CD8-positive, alpha-beta memory T cell (primary cell): ENCODE results near the gene A3GALT2. TPM values are rescaled to one million over a fixed set of nuclear protein-coding genes. Genes with fewer than 3 reads are reported as not detected.

Source experiments
- CTCF ChIA-PET: fragments of 350-600 bp; sonication (Branson Sonifier 250); formaldehyde crosslinking; loops from one replicate; lab custom pipeline; 2021; ENCODE audit warnings: antibody characterized with exemption; lab: Charles Lee
- POLR2A ChIA-PET: fragments of 350-600 bp; sonication (Branson Sonifier 250); formaldehyde crosslinking; loops from one replicate; lab custom pipeline; 2021; ENCODE audit warnings: antibody characterized with exemption; lab: Charles Lee
- DNase-seq, 5 donors: peaks; one replicate each; pipeline versions ENCODE4 v3.0.0 to v3.0.0-alpha.2; 2020 to 2022; ENCODE audit warnings: mixed read lengths in 1 of 5
- H3K27ac ChIP-seq: one replicate; pipeline ENCODE4 v1.7.0; 2013; ENCODE audit warnings: low read depth, mild to moderate bottlenecking, low read length, moderate library complexity
- H3K27me3 ChIP-seq: 2 replicates; pipeline ENCODE4 v1.7.0; 2013; ENCODE audit warnings: low read length, mild to moderate bottlenecking; ENCODE audit not compliant: insufficient read depth, poor library complexity, severe bottlenecking
- H3K36me3 ChIP-seq: 2 replicates; pipeline ENCODE4 v1.7.0; 2013; ENCODE audit warnings: mild to moderate bottlenecking, low read length, moderate library complexity; ENCODE audit not compliant: insufficient read depth
- H3K4me1 ChIP-seq: 2 replicates; pipeline ENCODE4 v1.7.0; 2013; ENCODE audit warnings: mild to moderate bottlenecking, low read length, moderate library complexity; ENCODE audit not compliant: insufficient read depth
- H3K4me3 ChIP-seq: 2 replicates; pipeline ENCODE4 v1.7.0; 2013; ENCODE audit warnings: mild to moderate bottlenecking, low read length
- H3K9me3 ChIP-seq: 2 replicates; pipeline ENCODE4 v1.7.0; 2013; ENCODE audit warnings: mild to moderate bottlenecking, low read length
- H3K27ac Mint-ChIP-seq, 8 donors: one replicate each; pipeline ENCODE4 v1.8.0; 2020 to 2021; ENCODE audit warnings: mixed read lengths in 8 of 8, mild to moderate bottlenecking in 6 of 8, inconsistent platforms in 3 of 8, moderate library complexity in 3 of 8
- H3K27me3 Mint-ChIP-seq, 2 donors: one replicate each; pipeline ENCODE4 v1.8.0; 2020 to 2021; ENCODE audit warnings: mixed read lengths in 2 of 2, mild to moderate bottlenecking in 1 of 2, moderate library complexity in 1 of 2
- H3K36me3 Mint-ChIP-seq, 3 donors: one replicate each; pipeline ENCODE4 v1.8.0; 2020 to 2021; ENCODE audit warnings: mixed read lengths in 3 of 3, inconsistent platforms in 1 of 3, mild to moderate bottlenecking in 1 of 3
- H3K4me1 Mint-ChIP-seq, 3 donors: one replicate each; pipeline ENCODE4 v1.8.0; 2020 to 2021; ENCODE audit warnings: mixed read lengths in 3 of 3, inconsistent platforms in 1 of 3, mild to moderate bottlenecking in 1 of 3
- H3K4me3 Mint-ChIP-seq, 7 donors: one replicate each; pipeline ENCODE4 v1.8.0; 2020 to 2021; ENCODE audit warnings: mixed read lengths in 7 of 7, mild to moderate bottlenecking in 6 of 7, moderate library complexity in 4 of 7, inconsistent platforms in 2 of 7
- H3K9me3 Mint-ChIP-seq, 5 donors: one replicate each; pipeline ENCODE4 v1.8.0; 2020 to 2022; ENCODE audit warnings: mixed read lengths in 5 of 5, mild to moderate bottlenecking in 3 of 5, moderate library complexity in 2 of 5, inconsistent platforms in 1 of 5
- polyA plus RNA-seq: library from polyadenylated mRNA; unstranded; fragments of 300-500 nt; fragmentation: Illumina TruSeq; gene quantifications from one replicate; pipeline ENCODE4 v1.2.3, GENCODE V29; 2021
- total RNA-seq, 2 experiments: library from RNA; stranded (reverse); gene quantifications; one replicate each; pipeline ENCODE4 v1.2.3, GENCODE V29; 2021

Gene A3GALT2
- total and polyA plus RNA-seq, 3 experiments from 2014 or later, result not detected

GRCh38 chr1:33306653-33307493 lies 14.0 kb downstream of the A3GALT2 start:
- no peak overlapping the region for H3K4me3 Mint-ChIP-seq
- no peak overlapping the region for H3K27ac ChIP-seq
- H3K4me1 Mint-ChIP-seq, result peaks cover 14 to 16% (median 15%) of the 10 kb centered on the region in 3 donors
- H3K27ac Mint-ChIP-seq, result peak overlapping the region in 1 of 8 donors; percentile 55
- H3K36me3 ChIP-seq, result no peaks in the 10 kb centered on the region
- DNase-seq, result no peak
- H3K9me3 Mint-ChIP-seq, result no peaks in the 10 kb centered on the region
- no peaks in the 10 kb centered on the region for H3K27me3 ChIP-seq
- H3K27me3 Mint-ChIP-seq, result peaks cover 6 to 12% of the 10 kb centered on the region in 2 donors
- no peak overlapping the region for H3K4me3 ChIP-seq
- no peaks in the 10 kb centered on the region for H3K9me3 ChIP-seq
- CTCF ChIA-PET, result interaction anchor here (2.1 kb wide), 1 partner anchor 11 kb away, joined by 11 read pairs; no protein-coding TSS in a partner anchor
- POLR2A ChIA-PET, result no interaction called here
- H3K4me1 ChIP-seq, result peaks cover 10% of the 10 kb centered on the region
- peaks cover 0 to 10% (median 0%) of the 10 kb centered on the region in 3 donors for H3K36me3 Mint-ChIP-seq

- peaks cover 0 to 7% (median 0%) of the 10 kb centered on the region in 3 donors for H3K36me3 Mint-ChIP-seq
- no peak overlapping the region for H3K4me3 ChIP-seq
- ChIA-PET POLR2A (no interaction called here), CTCF (interaction anchor here (2.1 kb wide), 1 partner anchor 10 kb away, joined by 11 read pairs; no protein-coding TSS in a partner anchor)
- no peaks in the 10 kb centered on the region for H3K36me3 ChIP-seq
- no peaks in the 10 kb centered on the region for H3K9me3 Mint-ChIP-seq
- H3K4me1 Mint-ChIP-seq, result peaks cover 17 to 21% (median 20%) of the 10 kb centered on the region in 3 donors
- H3K4me1 ChIP-seq, result peaks cover 12% of the 10 kb centered on the region
- no peaks in the 10 kb centered on the region for H3K9me3 ChIP-seq
- H3K27ac ChIP-seq, result no peak overlapping the region
- peak overlapping the region in 1 of 8 donors; percentile 50 for H3K27ac Mint-ChIP-seq
- DNase-seq, result no peak
- peaks cover 5 to 12% of the 10 kb centered on the region in 2 donors for H3K27me3 Mint-ChIP-seq
- no peaks in the 10 kb centered on the region for H3K27me3 ChIP-seq
- no peak overlapping the region for H3K4me3 Mint-ChIP-seq
Observed at GRCh38 chr1:33305816-33306652, 14.9 kb downstream of the A3GALT2 start.

DNA sequence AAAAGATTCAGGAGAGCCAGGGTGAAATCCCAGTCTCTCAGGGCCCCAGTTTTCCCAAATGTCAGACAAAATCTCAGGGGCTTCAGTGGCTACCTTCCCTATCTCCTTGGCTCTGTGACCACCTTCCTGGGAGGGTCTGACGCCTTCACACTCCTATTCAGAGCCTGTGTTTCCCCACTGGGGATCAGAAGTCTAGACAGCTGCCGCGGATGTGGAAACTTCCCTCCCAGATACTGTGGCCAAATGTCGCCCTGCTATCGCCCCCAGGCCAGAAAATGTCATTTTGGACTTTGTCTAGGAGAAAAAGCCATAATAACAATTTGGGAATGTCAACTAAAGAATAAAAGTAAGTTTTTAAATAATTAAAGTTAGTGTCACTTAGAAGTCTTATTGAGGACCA lies 15.9 kb downstream of the A3GALT2 start:
- Histone ChIP-seq H3K36me3 (no peaks in the 10 kb centered on the region), H3K27me3 (no peaks in the 10 kb centered on the region), H3K9me3 (no peaks in the 10 kb centered on the region), H3K4me1 (peaks cover 12% of the 10 kb centered on the region), H3K27ac (no peak overlapping the region), H3K4me3 (no peak overlapping the region)
- no peak for DNase-seq
- peaks cover 5 to 12% of the 10 kb centered on the region in 2 donors for H3K27me3 Mint-ChIP-seq
- H3K4me3 Mint-ChIP-seq, result no peak overlapping the region
- POLR2A ChIA-PET, result interaction anchor here (0.6 kb wide), 1 partner anchor 46 kb away, joined by 3 read pairs; no protein-coding TSS in a partner anchor
- CTCF ChIA-PET, result interaction anchor here (2.1 kb wide), 1 partner anchor 9 kb away, joined by 11 read pairs; no protein-coding TSS in a partner anchor
- peaks cover 0 to 4% (median 3%) of the 10 kb centered on the region in 3 donors for H3K36me3 Mint-ChIP-seq
- H3K4me1 Mint-ChIP-seq, result peaks cover 17 to 21% (median 20%) of the 10 kb centered on the region in 3 donors
- H3K27ac Mint-ChIP-seq, result peak overlapping the region in 1 of 8 donors; percentile 4
- H3K9me3 Mint-ChIP-seq, result no peaks in the 10 kb centered on the region

- CTCF ChIA-PET, result no interaction called here
- Histone ChIP-seq H3K4me3 (no peak overlapping the region), H3K36me3 (no peaks in the 10 kb centered on the region), H3K9me3 (no peaks in the 10 kb centered on the region), H3K27me3 (no peaks in the 10 kb centered on the region), H3K4me1 (peaks cover 17% of the 10 kb centered on the region), H3K27ac (no peak overlapping the region)
- DNase-seq, result peak in 1 of 5 donors; percentile 18
- peak overlapping the region; percentile 58 to 89 (median 73) for H3K27ac Mint-ChIP-seq
- peak overlapping the region in 1 of 7 donors; percentile 60 for H3K4me3 Mint-ChIP-seq
- POLR2A ChIA-PET, result no interaction called here
- peaks cover 22 to 28% (median 23%) of the 10 kb centered on the region in 3 donors for H3K4me1 Mint-ChIP-seq
- no peaks in the 10 kb centered on the region for H3K9me3 Mint-ChIP-seq
- H3K27me3 Mint-ChIP-seq, result peaks cover 0 to 8% of the 10 kb centered on the region in 2 donors
- peaks cover 3 to 15% (median 4%) of the 10 kb centered on the region in 3 donors for H3K36me3 Mint-ChIP-seq
Observed at GRCh38 chr1:33302325-33302724, 18.6 kb downstream of the A3GALT2 start.

- H3K36me3 ChIP-seq, result no peaks in the 10 kb centered on the region
- H3K9me3 ChIP-seq, result no peaks in the 10 kb centered on the region
- Mint-ChIP-seq H3K9me3 (no peaks in the 10 kb centered on the region), H3K27ac (peak overlapping the region in 5 of 8 donors; percentile 38 to 89 (median 68)), H3K4me3 (no peak overlapping the region), H3K4me1 (peaks cover 22 to 28% (median 23%) of the 10 kb centered on the region in 3 donors), H3K27me3 (peaks cover 0 to 8% of the 10 kb centered on the region in 2 donors), H3K36me3 (peaks cover 3 to 22% (median 4%) of the 10 kb centered on the region in 3 donors)
- no peak for DNase-seq
- POLR2A ChIA-PET, result no interaction called here
- CTCF ChIA-PET, result no interaction called here
- no peak overlapping the region for H3K27ac ChIP-seq
- peaks cover 17% of the 10 kb centered on the region for H3K4me1 ChIP-seq
- no peak overlapping the region for H3K4me3 ChIP-seq
- H3K27me3 ChIP-seq, result no peaks in the 10 kb centered on the region
Observed at GRCh38 chr1:33301273-33301984, 19.5 kb downstream of the A3GALT2 start.

DNA sequence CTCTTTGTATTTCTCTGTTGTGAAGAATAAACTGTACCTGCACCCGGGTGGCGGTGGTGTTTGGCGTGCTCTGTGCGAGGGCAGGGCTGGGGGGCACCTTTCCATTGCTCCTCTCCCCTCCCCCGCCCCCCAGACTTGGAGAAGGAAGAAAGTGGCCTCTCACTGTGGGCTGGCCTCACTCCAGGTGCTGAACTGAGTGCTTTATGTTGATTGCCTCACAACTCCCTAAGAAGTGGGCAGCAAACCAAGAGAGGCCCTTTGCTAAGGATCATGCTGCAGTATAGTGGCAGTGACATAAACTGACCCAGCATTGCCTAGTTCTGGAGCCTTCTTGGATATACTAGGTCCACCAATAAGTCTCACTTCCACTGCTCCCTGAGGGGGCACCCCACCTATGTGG lies 20.2 kb downstream of the A3GALT2 start:
- Histone ChIP-seq H3K27ac (no peak overlapping the region), H3K9me3 (no peaks in the 10 kb centered on the region), H3K4me3 (no peak overlapping the region), H3K27me3 (no peaks in the 10 kb centered on the region), H3K36me3 (no peaks in the 10 kb centered on the region), H3K4me1 (peaks cover 17% of the 10 kb centered on the region)
- ChIA-PET POLR2A (no interaction called here), CTCF (no interaction called here)
- no peaks in the 10 kb centered on the region for H3K9me3 Mint-ChIP-seq
- no peak for DNase-seq
- peaks cover 4 to 29% (median 5%) of the 10 kb centered on the region in 3 donors for H3K36me3 Mint-ChIP-seq
- H3K4me3 Mint-ChIP-seq, result no peak overlapping the region
- H3K27me3 Mint-ChIP-seq, result peaks cover 0 to under 1% of the 10 kb centered on the region in 2 donors
- peaks cover 21 to 28% (median 23%) of the 10 kb centered on the region in 3 donors for H3K4me1 Mint-ChIP-seq
- peak overlapping the region in 1 of 8 donors; percentile 38 for H3K27ac Mint-ChIP-seq

DNA sequence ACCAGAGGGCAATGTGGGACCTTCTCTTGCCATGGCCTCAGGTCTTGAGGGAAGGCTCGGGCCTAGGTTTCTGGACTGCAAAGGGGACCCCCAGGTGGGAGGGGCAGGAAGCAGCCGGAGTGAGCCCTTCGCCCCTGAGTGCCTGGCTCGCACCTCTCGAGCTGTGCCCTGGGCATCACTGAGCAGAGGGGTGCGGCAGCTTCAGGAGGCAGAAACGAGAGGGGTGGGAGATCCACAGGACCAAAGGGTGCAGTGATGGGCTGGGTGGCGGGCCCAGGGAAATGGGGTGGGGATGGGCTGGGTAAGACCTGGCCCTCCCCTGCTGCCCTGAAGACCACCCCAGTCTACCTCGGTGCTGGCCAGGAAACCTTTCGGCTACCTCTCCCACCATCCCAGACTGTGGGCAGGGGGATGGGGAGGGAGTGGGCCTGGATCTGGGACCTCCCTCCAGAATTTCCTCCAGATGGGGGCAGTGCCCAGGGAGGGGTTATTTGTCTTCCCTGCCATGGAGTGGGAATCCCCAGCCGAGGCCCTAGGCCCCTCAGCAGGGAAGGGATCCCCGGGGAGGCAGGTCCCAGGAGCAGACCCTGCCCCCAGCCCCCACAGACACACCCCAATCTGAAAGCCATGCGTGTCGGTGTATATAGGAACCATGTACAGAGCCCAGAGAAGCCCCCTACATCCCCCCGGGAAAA lies 21.3 kb downstream of the A3GALT2 start:
- H3K9me3 ChIP-seq, result no peaks in the 10 kb centered on the region
- H3K27me3 ChIP-seq, result no peaks in the 10 kb centered on the region
- Mint-ChIP-seq H3K4me1 (peaks cover 25 to 35% (median 29%) of the 10 kb centered on the region in 3 donors), H3K36me3 (peaks cover 4 to 34% (median 5%) of the 10 kb centered on the region in 3 donors), H3K27me3 (no peaks in the 10 kb centered on the region), H3K27ac (no peak overlapping the region), H3K4me3 (no peak overlapping the region), H3K9me3 (no peaks in the 10 kb centered on the region)
- H3K36me3 ChIP-seq, result no peaks in the 10 kb centered on the region
- ChIA-PET CTCF (interaction anchor here (4.6 kb wide), 1 partner anchor 69 kb away, joined by 75 read pairs; no protein-coding TSS in a partner anchor), POLR2A (no interaction called here)
- peaks cover 17% of the 10 kb centered on the region for H3K4me1 ChIP-seq
- H3K4me3 ChIP-seq, result no peak overlapping the region
- DNase-seq, result no peak
- no peak overlapping the region for H3K27ac ChIP-seq
